IMR-90 (cell line): ENCODE measurements around the gene GMCL1. TPM values are rescaled to one million over a fixed set of nuclear protein-coding genes. Genes with fewer than 3 reads are reported as not detected.

Source experiments
- ATAC-seq: fragments of 200-7000 bp; cut with Tn5 transposase; 2 replicates; pipeline ENCODE4 v1.9.1; 2020; ENCODE audit warnings: low read depth, mild to moderate bottlenecking, moderate library complexity
- BruUV-seq: library from RNA; stranded (reverse); fragments of 400-500 nt; replicated peaks from 2 replicates; lab custom pipeline; 2021; lab: Mats Ljungman, UMichigan
- CTCF ChIA-PET: fragments of 300-600 bp; formaldehyde crosslinking; extraction: SDS; loops from one replicate; lab custom pipeline; 2021; ENCODE audit warnings: antibody characterized with exemption; lab: Yijun Ruan, JAX
- POLR2A ChIA-PET: fragments of 300-600 bp; sonication (Branson Sonifier 250); formaldehyde crosslinking; loops from one replicate; lab custom pipeline; 2022; ENCODE audit warnings: antibody characterized with exemption; ENCODE audit not compliant: unreplicated experiment; lab: Charles Lee
- DNase-seq: peaks from one replicate; pipeline ENCODE4 v3.0.0; 2013
- H2AFZ ChIP-seq: replicated peaks from 2 replicates; pipeline ENCODE3; 2013; ENCODE audit warnings: low read length, mild to moderate bottlenecking; ENCODE audit not compliant: poor library complexity
- H2AK5ac ChIP-seq: 2 replicates; pipeline ENCODE4 v1.6.1; 2013; ENCODE audit warnings: low read depth, low read length, inconsistent platforms
- H2AK9ac ChIP-seq: replicated peaks from 2 replicates; pipeline ENCODE3; 2013; ENCODE audit warnings: mild to moderate bottlenecking, low read depth, low read length, moderate library complexity; ENCODE audit not compliant: poor library complexity
- H2BK120ac ChIP-seq: 2 replicates; pipeline ENCODE4 v1.6.1; 2013; ENCODE audit warnings: low read depth, low read length, inconsistent platforms
- H2BK15ac ChIP-seq: 3 replicates; pipeline ENCODE4 v1.6.1; 2013; ENCODE audit warnings: low read depth, low read length, inconsistent platforms
- H2BK20ac ChIP-seq: 2 replicates; pipeline ENCODE4 v1.6.1; 2013; ENCODE audit warnings: low read depth, mild to moderate bottlenecking, inconsistent platforms, low read length, moderate library complexity
- H2BK5ac ChIP-seq: 2 replicates; pipeline ENCODE4 v1.6.1; 2013; ENCODE audit warnings: mild to moderate bottlenecking, low read depth, low read length, inconsistent platforms; ENCODE audit not compliant: poor library complexity, severe bottlenecking
- H3K14ac ChIP-seq: replicated peaks from 2 replicates; pipeline ENCODE4 v1.6.1; 2013; ENCODE audit warnings: low read depth, low read length, inconsistent platforms
- H3K18ac ChIP-seq: 2 replicates; pipeline ENCODE4 v1.6.1; 2013; ENCODE audit warnings: low read depth, low read length, control low read depth
- H3K23ac ChIP-seq: 2 replicates; pipeline ENCODE4 v1.6.1; 2013; ENCODE audit warnings: low read depth, low read length, inconsistent platforms
- H3K27ac ChIP-seq: 2 replicates; pipeline ENCODE4 v1.5.1; 2013; ENCODE audit warnings: mild to moderate bottlenecking, control low read depth, low read length; ENCODE audit not compliant: insufficient read depth
- H3K27me3 ChIP-seq: 2 replicates; pipeline ENCODE4 v1.6.1; 2013; ENCODE audit warnings: low read length; ENCODE audit not compliant: control insufficient read depth, insufficient read depth
- H3K36me3 ChIP-seq: 2 replicates; pipeline ENCODE4 v1.6.1; 2013; ENCODE audit warnings: low read length, mixed read lengths; ENCODE audit not compliant: control insufficient read depth, insufficient read depth
- H3K4ac ChIP-seq: 2 replicates; pipeline ENCODE4 v1.6.1; 2013; ENCODE audit warnings: low read depth, low read length, inconsistent platforms
- H3K4me1 ChIP-seq: 2 replicates; pipeline ENCODE4 v1.6.1; 2013; ENCODE audit warnings: low read length, mixed read lengths; ENCODE audit not compliant: control insufficient read depth, insufficient read depth
- H3K4me2 ChIP-seq: 2 replicates; pipeline ENCODE4 v1.6.1; 2013; ENCODE audit warnings: low read depth, mild to moderate bottlenecking, control low read depth, low read length, moderate library complexity
- H3K4me3 ChIP-seq: 2 replicates; pipeline ENCODE4 v1.5.1; 2013; ENCODE audit warnings: low read depth, mild to moderate bottlenecking, control low read depth, low read length, moderate library complexity; ENCODE audit not compliant: insufficient read depth
- H3K56ac ChIP-seq: 2 replicates; pipeline ENCODE4 v1.6.1; 2013; ENCODE audit warnings: low read length, inconsistent platforms; ENCODE audit not compliant: insufficient read depth; ENCODE audit errors: extremely low read depth
- H3K79me1 ChIP-seq, 2 experiments: 2 replicates each; pipeline ENCODE4 v1.6.1; 2013; ENCODE audit warnings: low read length in 2 of 2, inconsistent platforms in 1 of 2, low read depth in 1 of 2
- H3K9ac ChIP-seq: 2 replicates; pipeline ENCODE4 v1.6.1; 2013; ENCODE audit warnings: low read depth, low read length, control low read depth
- H3K9me1 ChIP-seq: 2 replicates; pipeline ENCODE4 v1.6.1; 2013; ENCODE audit warnings: low read length, inconsistent platforms; ENCODE audit not compliant: insufficient read depth
- H3K9me3 ChIP-seq: 2 replicates; pipeline ENCODE4 v1.6.1; 2013; ENCODE audit warnings: low read length; ENCODE audit not compliant: control insufficient read depth, insufficient read depth
- H4K20me1 ChIP-seq: 2 replicates; pipeline ENCODE4 v1.6.1; 2013; ENCODE audit warnings: low read length, inconsistent platforms; ENCODE audit not compliant: insufficient read depth
- H4K5ac ChIP-seq: 2 replicates; pipeline ENCODE4 v1.6.1; 2013; ENCODE audit warnings: mild to moderate bottlenecking, low read depth, low read length, control low read depth
- H4K8ac ChIP-seq, 2 experiments: 2 replicates each; pipeline ENCODE4 v1.6.1; 2013; ENCODE audit warnings: low read depth in 2 of 2, low read length in 2 of 2, control low read depth in 1 of 2, inconsistent platforms in 1 of 2
- H4K91ac ChIP-seq: 2 replicates; pipeline ENCODE4 v1.6.1; 2013; ENCODE audit warnings: low read depth, low read length, inconsistent platforms; ENCODE audit not compliant: insufficient read depth
- BHLHE40 ChIP-seq: fragments of 150-350 bp; IDR thresholded peaks from 2 replicates; pipeline ENCODE4 v1.6.1; 2016; ENCODE audit warnings: mild to moderate bottlenecking, low read depth, low read length
- CEBPB ChIP-seq: IDR thresholded peaks from 2 replicates; pipeline ENCODE4 v1.6.1; 2012; ENCODE audit warnings: low read depth, low read length, improper control_type of control experiment
- CHD1 ChIP-seq: IDR thresholded peaks from 2 replicates; pipeline ENCODE4 v1.6.1; 2012; ENCODE audit warnings: low read depth, low read length, improper control_type of control experiment
- FOS ChIP-seq: fragments of 150-350 bp; IDR thresholded peaks from 2 replicates; pipeline ENCODE4 v1.6.1; 2016; ENCODE audit warnings: low read depth, low read length
- MAFK ChIP-seq: IDR thresholded peaks from 2 replicates; pipeline ENCODE4 v1.6.1; 2012; ENCODE audit warnings: low read depth, low read length, improper control_type of control experiment
- NFE2L2 ChIP-seq: fragments of 150-350 bp; IDR thresholded peaks from 2 replicates; pipeline ENCODE4 v1.6.1; 2016; ENCODE audit warnings: low read depth, mild to moderate bottlenecking, low read length
- POLR2A ChIP-seq: IDR thresholded peaks from 2 replicates; pipeline ENCODE4 v1.6.1; 2012; ENCODE audit warnings: mild to moderate bottlenecking, low read depth, low read length
- RCOR1 ChIP-seq: IDR thresholded peaks from 2 replicates; pipeline ENCODE4 v1.6.1; 2012; ENCODE audit warnings: mild to moderate bottlenecking, low read length, improper control_type of control experiment; ENCODE audit not compliant: insufficient replicate concordance
- RFX5 ChIP-seq: IDR thresholded peaks from 2 replicates; pipeline ENCODE4 v1.8.0; 2012; ENCODE audit warnings: low read depth, mild to moderate bottlenecking, low read length, moderate library complexity
- WGBS, 2 experiments: methylation state at CpG; one replicate each; pipeline versions ENCODE4 v1.1.5 to v1.1.7; 2013; ENCODE audit warnings: missing lambda C conversion rate in 2 of 2; ENCODE audit not compliant: insufficient read length in 1 of 2; ENCODE audit errors: extremely low coverage in 2 of 2; 5-methylcytosine and 5-hydroxymethylcytosine counted together
- dilution Hi-C: fragments of 300-500 bp; cut with HindIII; formaldehyde crosslinking; loops from one replicate; pipeline ENCODE4 v1.14.3; 2018; ENCODE audit warnings: low sequenced_read_pairs; ENCODE audit not compliant: unreplicated experiment
- in situ Hi-C: fragments of 300-500 bp; cut with MboI; formaldehyde crosslinking; loops from 3 replicates; pipeline ENCODE4 v1.14.3; 2019; ENCODE audit warnings: low sequenced_read_pairs, inconsistent platforms, mixed read lengths
- intact Hi-C: fragments of 100-400 bp; cut with micrococcal nuclease; formaldehyde crosslinking; loops from 2 replicates; pipeline ENCODE4 v1.10.0; 2022
- polyA plus RNA-seq, 3 experiments: library from polyadenylated mRNA; depleted of rRNA; stranded (reverse); fragments of >200 nt; gene quantifications; 2 replicates each; pipeline ENCODE4 v1.2.3, GENCODE V29; 2012; ENCODE audit warnings: low replicate concordance in 1 of 3
- total RNA-seq: library from RNA; depleted of rRNA; stranded (reverse); fragments of >200 nt; gene quantifications from 2 replicates; pipeline ENCODE4 v1.2.3, GENCODE V29; 2012
- TF ChIP-seq, protein P1 (sequence below): fragments of 150-350 bp; IDR thresholded peaks from 2 replicates; pipeline ENCODE4 v1.6.1; 2016; ENCODE audit warnings: low read depth, mild to moderate bottlenecking, low read length, moderate library complexity, borderline replicate concordance
- TF ChIP-seq, protein P2 (sequence below): conservative IDR thresholded peaks from 2 replicates; pipeline ENCODE4 v1.5.1; 2012; ENCODE audit warnings: mild to moderate bottlenecking, low read depth, low read length, improper control_type of control experiment

GMCL1 gene
- total and polyA plus RNA-seq, 2 of the 4 experiments (the other 2 are of a cell fraction), result 2.8 to 3.4 TPM

DNA sequence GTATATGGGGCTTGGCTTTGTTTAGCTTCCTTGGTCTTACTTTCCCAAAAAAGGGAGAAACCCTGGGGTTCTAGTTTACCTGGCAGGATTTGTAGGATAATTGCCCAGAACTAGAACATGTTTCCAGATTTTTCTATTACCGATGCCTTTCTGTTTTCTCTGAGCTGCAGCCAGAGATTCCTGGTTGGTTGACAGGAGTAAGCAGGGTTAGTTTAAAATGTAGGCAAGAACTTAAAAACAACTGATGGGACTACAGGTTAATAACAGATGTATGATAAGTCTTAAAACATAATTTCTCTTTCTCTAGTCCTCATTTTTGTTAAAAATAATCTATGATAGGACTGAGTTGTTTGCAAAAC is 38.9 kb upstream of the GMCL1 start:
- ChIA-PET POLR2A (no interaction called here), CTCF (interaction anchor here (1.3 kb wide), 1 partner anchor 26 kb away, joined by 3 read pairs; no protein-coding TSS in a partner anchor)
- H3K4me3 ChIP-seq, result no peak overlapping the region
- peak overlapping the region in 1 of 2 experiments; percentile 52; a peak in 1 of 4 replicates for H4K8ac ChIP-seq
- H2AK5ac ChIP-seq, result no peak overlapping the region
- no peak overlapping the region for H2BK5ac ChIP-seq
- H4K20me1 ChIP-seq, result no peaks in the 10 kb centered on the region
- H3K36me3 ChIP-seq, result peaks cover 3% of the 10 kb centered on the region
- no CpG with 5 or more reads among the region's 1 CpG for WGBS, 2 experiments
- intact Hi-C loops (no loop called here), in situ Hi-C loops (no loop called here), dilution Hi-C loops (no loop called here)
- H3K4me2 ChIP-seq, result peak overlapping the region; percentile 73; the same call in 1 of the 2 replicates
- DNase-seq (no peak), ATAC-seq (no peak)
- no peak overlapping the region for H2AFZ ChIP-seq
- no peak overlapping the region; the same call in 1 of the 2 replicates for H4K5ac ChIP-seq
- no peaks in the 10 kb centered on the region for H3K27me3 ChIP-seq
- peak overlapping the region; percentile 86; the same call in 1 of the 2 replicates for H3K14ac ChIP-seq
- no peak overlapping the region for H3K27ac ChIP-seq
- TF ChIP-seq FOS, result no peak
- TF ChIP-seq POLR2A, result no peak
- TF ChIP-seq NFE2L2, result no peak
- TF ChIP-seq, protein P1, sequence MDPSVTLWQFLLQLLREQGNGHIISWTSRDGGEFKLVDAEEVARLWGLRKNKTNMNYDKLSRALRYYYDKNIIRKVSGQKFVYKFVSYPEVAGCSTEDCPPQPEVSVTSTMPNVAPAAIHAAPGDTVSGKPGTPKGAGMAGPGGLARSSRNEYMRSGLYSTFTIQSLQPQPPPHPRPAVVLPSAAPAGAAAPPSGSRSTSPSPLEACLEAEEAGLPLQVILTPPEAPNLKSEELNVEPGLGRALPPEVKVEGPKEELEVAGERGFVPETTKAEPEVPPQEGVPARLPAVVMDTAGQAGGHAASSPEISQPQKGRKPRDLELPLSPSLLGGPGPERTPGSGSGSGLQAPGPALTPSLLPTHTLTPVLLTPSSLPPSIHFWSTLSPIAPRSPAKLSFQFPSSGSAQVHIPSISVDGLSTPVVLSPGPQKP, result no peak
- TF ChIP-seq BHLHE40, result no peak
- TF ChIP-seq CHD1, result no peak
- TF ChIP-seq MAFK, result no peak
- no peak for TF ChIP-seq RFX5
- no peak for TF ChIP-seq CEBPB
- TF ChIP-seq, protein P2, sequence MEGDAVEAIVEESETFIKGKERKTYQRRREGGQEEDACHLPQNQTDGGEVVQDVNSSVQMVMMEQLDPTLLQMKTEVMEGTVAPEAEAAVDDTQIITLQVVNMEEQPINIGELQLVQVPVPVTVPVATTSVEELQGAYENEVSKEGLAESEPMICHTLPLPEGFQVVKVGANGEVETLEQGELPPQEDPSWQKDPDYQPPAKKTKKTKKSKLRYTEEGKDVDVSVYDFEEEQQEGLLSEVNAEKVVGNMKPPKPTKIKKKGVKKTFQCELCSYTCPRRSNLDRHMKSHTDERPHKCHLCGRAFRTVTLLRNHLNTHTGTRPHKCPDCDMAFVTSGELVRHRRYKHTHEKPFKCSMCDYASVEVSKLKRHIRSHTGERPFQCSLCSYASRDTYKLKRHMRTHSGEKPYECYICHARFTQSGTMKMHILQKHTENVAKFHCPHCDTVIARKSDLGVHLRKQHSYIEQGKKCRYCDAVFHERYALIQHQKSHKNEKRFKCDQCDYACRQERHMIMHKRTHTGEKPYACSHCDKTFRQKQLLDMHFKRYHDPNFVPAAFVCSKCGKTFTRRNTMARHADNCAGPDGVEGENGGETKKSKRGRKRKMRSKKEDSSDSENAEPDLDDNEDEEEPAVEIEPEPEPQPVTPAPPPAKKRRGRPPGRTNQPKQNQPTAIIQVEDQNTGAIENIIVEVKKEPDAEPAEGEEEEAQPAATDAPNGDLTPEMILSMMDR, result no peak
- no peak for TF ChIP-seq RCOR1
- H3K9me3 ChIP-seq, result no peaks in the 10 kb centered on the region
- H2AK9ac ChIP-seq, result no peak overlapping the region
- peak overlapping the region; percentile 66; the same call in 1 of the 2 replicates for H3K23ac ChIP-seq
- no peak overlapping the region for H4K91ac ChIP-seq
- no TSS peak for BruUV-seq
- H3K18ac ChIP-seq, result no peak overlapping the region
- peak overlapping the region; percentile 51 for H3K4ac ChIP-seq
- no peak overlapping the region for H3K9ac ChIP-seq
- H2BK15ac ChIP-seq, result no peak overlapping the region
- peak overlapping the region; percentile 58; the same call in 1 of the 2 replicates for H2BK120ac ChIP-seq
- peaks cover 0 to 7% of the 10 kb centered on the region in 2 experiments; a peak in 1 of 4 replicates for H3K79me1 ChIP-seq
- H3K4me1 ChIP-seq, result peaks cover 10% of the 10 kb centered on the region
- H2BK20ac ChIP-seq, result 0 out of 2 replicates have a peak overlapping the region, but pooled peaks have one; percentile 50
- H3K9me1 ChIP-seq, result peaks cover 7% of the 10 kb centered on the region; the same call in 1 of the 2 replicates
- no peak overlapping the region; the same call in 1 of the 2 replicates for H3K56ac ChIP-seq
